Ectodermal cell (in vitro differentiated cells): Measurements from ENCODE around the gene MYH9.

ENCODE experiments used
- H3K27ac ChIP-seq: 2 replicates; pipeline ENCODE4 v1.7.0; 2013; ENCODE audit warnings: mild to moderate bottlenecking, low read depth, low read length; ENCODE audit not compliant: insufficient read depth, poor library complexity, severe bottlenecking
- H3K27me3 ChIP-seq: 2 replicates; pipeline ENCODE4 v1.7.0; 2013; ENCODE audit warnings: mild to moderate bottlenecking, low read length; ENCODE audit not compliant: insufficient read depth, control insufficient read depth, poor library complexity, severe bottlenecking
- H3K36me3 ChIP-seq: one replicate; pipeline ENCODE4 v1.7.0; 2013; ENCODE audit warnings: low read length; ENCODE audit not compliant: control insufficient read depth, insufficient read depth
- H3K4me1 ChIP-seq: one replicate; pipeline ENCODE4 v1.7.0; 2013; ENCODE audit warnings: low read length; ENCODE audit not compliant: control insufficient read depth, insufficient read depth
- H3K4me3 ChIP-seq: 2 replicates; pipeline ENCODE4 v1.7.0; 2013; ENCODE audit warnings: low read depth, low read length, control low read depth; ENCODE audit not compliant: insufficient read depth
- H3K9me3 ChIP-seq: 2 replicates; pipeline ENCODE4 v1.7.0; 2013; ENCODE audit warnings: mild to moderate bottlenecking, low read length, moderate library complexity; ENCODE audit not compliant: control insufficient read depth
- WGBS, 2 experiments: methylation state at CpG; one replicate each; pipeline ENCODE4 v1.1.7; 2013; ENCODE audit warnings: missing lambda C conversion rate in 2 of 2; 5-methylcytosine and 5-hydroxymethylcytosine counted together

The MYH9 gene

GRCh38 chr22:36323855-36324331 lies 63.9 kb downstream of the MYH9 start:
- no peaks in the 10 kb centered on the region for H3K9me3 ChIP-seq
- peaks cover 40% of the 10 kb centered on the region for H3K36me3 ChIP-seq
- no peak overlapping the region for H3K4me3 ChIP-seq
- no peaks in the 10 kb centered on the region for H3K27me3 ChIP-seq
- peaks cover 23% of the 10 kb centered on the region for H3K4me1 ChIP-seq
- 95 to 96% methylated on average over 21 of the region's 21 CpGs for WGBS, 2 experiments
- no peak overlapping the region for H3K27ac ChIP-seq

DNA sequence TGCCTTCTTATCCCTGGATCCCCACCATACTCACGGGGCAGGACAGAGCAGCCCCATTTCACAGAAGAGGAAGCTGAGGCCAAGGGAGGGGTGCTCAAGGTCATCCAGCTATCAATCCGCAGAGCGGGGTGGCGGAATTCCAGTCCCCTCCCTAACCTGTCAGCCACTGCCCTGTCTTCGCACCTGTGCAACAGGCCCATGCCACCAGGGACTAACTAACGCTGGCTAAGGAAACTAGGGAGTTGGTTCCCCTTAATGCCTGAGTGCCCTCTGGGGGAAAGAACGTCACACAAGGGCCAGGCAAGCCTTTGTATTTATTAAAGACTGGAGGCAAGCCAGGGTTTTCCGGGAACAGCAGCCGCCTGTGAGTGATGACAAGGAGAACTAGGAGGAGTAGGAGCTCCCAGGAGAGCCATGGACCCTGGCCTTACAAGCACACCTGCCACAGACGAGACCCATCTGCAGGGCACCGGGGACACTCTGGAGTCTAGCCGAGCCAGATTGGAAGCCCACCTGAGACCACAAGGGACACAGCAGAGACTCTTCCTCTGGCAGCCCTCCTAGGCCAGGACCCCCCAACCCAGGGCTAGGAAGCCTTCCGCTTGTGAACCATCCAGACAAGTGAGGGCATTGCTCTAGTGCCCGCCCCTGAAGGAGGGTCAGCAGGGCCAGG lies 64.4 kb downstream of the MYH9 start:
- Histone ChIP-seq H3K4me3 (no peak overlapping the region), H3K27ac (no peak overlapping the region), H3K4me1 (peaks cover 17% of the 10 kb centered on the region), H3K36me3 (peaks cover 40% of the 10 kb centered on the region), H3K9me3 (no peaks in the 10 kb centered on the region), H3K27me3 (no peaks in the 10 kb centered on the region)
- 94% methylated on average over 14 of the region's 14 CpGs for WGBS, 2 experiments

- Histone ChIP-seq H3K36me3 (peaks cover 46% of the 10 kb centered on the region), H3K4me3 (no peak overlapping the region), H3K9me3 (no peaks in the 10 kb centered on the region), H3K27ac (no peak overlapping the region), H3K27me3 (no peaks in the 10 kb centered on the region), H3K4me1 (peaks cover 10% of the 10 kb centered on the region)
- WGBS, 2 experiments: 95 to 97% methylated on average over 11 of the region's 11 CpGs
Observed at GRCh38 chr22:36322602-36322915, 65.2 kb downstream of the MYH9 start.

- Histone ChIP-seq H3K4me3 (no peak overlapping the region), H3K36me3 (peaks cover 42% of the 10 kb centered on the region), H3K27ac (no peak overlapping the region)
Observed at GRCh38 chr22:36321797-36322601, 65.8 kb downstream of the MYH9 start.

GRCh38 chr22:36320553-36320952 lies 67.2 kb downstream of the MYH9 start:
- Histone ChIP-seq H3K27ac (no peak overlapping the region), H3K4me1 (peaks cover 4% of the 10 kb centered on the region), H3K9me3 (no peaks in the 10 kb centered on the region), H3K36me3 (peaks cover 36% of the 10 kb centered on the region), H3K4me3 (no peak overlapping the region), H3K27me3 (no peaks in the 10 kb centered on the region)
- 94 to 97% methylated on average over 9 of the region's 9 CpGs for WGBS, 2 experiments

More at GRCh38 chr22:36321797-36322601, 65.8 kb downstream of the MYH9 start:
- H3K9me3 ChIP-seq: no peaks in the 10 kb centered on the region
- 95 to 96% methylated on average over 37 of the region's 37 CpGs for WGBS, 2 experiments
- H3K27me3 ChIP-seq: no peaks in the 10 kb centered on the region
- peaks cover 4% of the 10 kb centered on the region for H3K4me1 ChIP-seq

GRCh38 chr22:36319595-36320497 lies 67.9 kb downstream of the MYH9 start:
- 92% methylated on average over 26 of the region's 26 CpGs for WGBS, 2 experiments
- H3K36me3 ChIP-seq: peaks cover 34% of the 10 kb centered on the region
- peaks cover 4% of the 10 kb centered on the region for H3K4me1 ChIP-seq

GRCh38 chr22:36318442-36318841 lies 69.3 kb downstream of the MYH9 start:
- no peaks in the 10 kb centered on the region for H3K4me1 ChIP-seq
- no peaks in the 10 kb centered on the region for H3K27me3 ChIP-seq
- peaks cover 46% of the 10 kb centered on the region for H3K36me3 ChIP-seq
- WGBS, 2 experiments: 88 to 91% methylated on average over 12 of the region's 12 CpGs
- H3K4me3 ChIP-seq: no peak overlapping the region
- no peaks in the 10 kb centered on the region for H3K9me3 ChIP-seq
- H3K27ac ChIP-seq: no peak overlapping the region

More at GRCh38 chr22:36319595-36320497, 67.9 kb downstream of the MYH9 start:
- Histone ChIP-seq H3K9me3 (no peaks in the 10 kb centered on the region), H3K4me3 (no peak overlapping the region), H3K27me3 (no peaks in the 10 kb centered on the region), H3K27ac (no peak overlapping the region)

GRCh38 chr22:36317658-36318271 lies 70.0 kb downstream of the MYH9 start:
- WGBS, 2 experiments: 94% methylated on average over 20 of the region's 20 CpGs
- Histone ChIP-seq H3K4me3 (no peak overlapping the region), H3K4me1 (no peaks in the 10 kb centered on the region), H3K27ac (no peak overlapping the region), H3K9me3 (no peaks in the 10 kb centered on the region), H3K27me3 (no peaks in the 10 kb centered on the region), H3K36me3 (peaks cover 42% of the 10 kb centered on the region)

DNA sequence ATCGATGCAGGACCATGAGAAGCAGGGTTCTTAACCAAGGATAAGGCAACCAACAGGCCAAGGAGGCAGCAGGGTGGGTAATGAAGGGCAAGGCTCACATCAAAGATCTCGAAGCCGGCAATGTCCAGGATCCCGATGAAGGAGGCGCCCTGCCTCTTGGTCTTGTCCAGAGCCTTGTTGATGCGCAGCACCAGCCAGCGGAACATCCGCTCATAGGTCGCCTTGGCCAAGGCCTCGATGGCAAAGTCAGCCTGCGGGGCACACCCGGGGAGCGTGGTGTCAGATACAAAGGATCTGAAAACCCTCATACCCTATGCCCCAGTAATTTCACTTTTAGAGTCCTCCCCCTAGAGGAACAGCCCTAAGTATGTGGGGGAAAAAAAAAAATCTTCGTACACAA lies 71.3 kb downstream of the MYH9 start:
- Histone ChIP-seq H3K27me3 (no peaks in the 10 kb centered on the region), H3K4me1 (no peaks in the 10 kb centered on the region), H3K36me3 (peaks cover 40% of the 10 kb centered on the region), H3K4me3 (no peak overlapping the region), H3K27ac (no peak overlapping the region), H3K9me3 (no peaks in the 10 kb centered on the region)
- whole genome bisulfite sequencing, 2 experiments: 97% methylated on average over 13 of the region's 14 CpGs
